NCI-H82 (cell line): Measurements from ENCODE around the gene HJURP.

ENCODE experiments used
- DNase-seq: peaks from one replicate; lab custom pipeline; 2025; lab: John Stamatoyannopoulos, UW

HJURP gene

GRCh38 chr2:233847248-233847898, 7.0 kb downstream of the HJURP start:
- DNase-seq: no peak

- no peak for DNase-seq
These were observed 7.7 kb downstream of the HJURP start for GRCh38 chr2:233846387-233847247.

GRCh38 chr2:233845301-233846060, 8.9 kb downstream of the HJURP start:
- no peak for DNase-seq

GRCh38 chr2:233844836-233845235, 9.5 kb downstream of the HJURP start:
- no peak for DNase-seq

- no peak for DNase-seq
These were observed 10.1 kb downstream of the HJURP start for GRCh38 chr2:233844064-233844807.

- no peak for DNase-seq
These were observed 13.2 kb downstream of the HJURP start for GRCh38 chr2:233841183-233841582.

- no peak for DNase-seq
These were observed 13.8 kb downstream of the HJURP start for GRCh38 chr2:233840520-233840919.

- DNase-seq: no peak
These were observed 14.9 kb downstream of the HJURP start for GRCh38 chr2:233839447-233839820.

- DNase-seq: no peak
These were observed 15.4 kb downstream of the HJURP start for GRCh38 chr2:233838726-233839446.

GRCh38 chr2:233838251-233838650, 16.1 kb downstream of the HJURP start:
- no peak for DNase-seq

- no peak for DNase-seq
These were observed 16.6 kb downstream of the HJURP start for GRCh38 chr2:233837694-233838229.

GRCh38 chr2:233836359-233836758, 18.0 kb downstream of the HJURP start:
- DNase-seq: no peak

GRCh38 chr2:233835230-233836186, 18.8 kb downstream of the HJURP start:
- peak; percentile 24 for DNase-seq

GRCh38 chr2:233833345-233833744, 21.0 kb downstream of the HJURP start:
- DNase-seq: peak; percentile 70

- peak; percentile 85 for DNase-seq
These were observed 21.4 kb downstream of the HJURP start for GRCh38 chr2:233832869-233833311.

- no peak for DNase-seq
These were observed 21.9 kb downstream of the HJURP start for GRCh38 chr2:233832414-233832813.

- DNase-seq: no peak
These were observed 22.5 kb downstream of the HJURP start for GRCh38 chr2:233831861-233832260.

- no peak for DNase-seq
These were observed 23.2 kb downstream of the HJURP start for GRCh38 chr2:233831011-233831721.
